Testis (tissue), 2 donors: ENCODE data around the gene AGAP1.

Experiments
- POLR2A ChIP-seq: fragments of 450-650 bp; IDR thresholded peaks from one replicate; pipeline ENCODE4 v1.6.1; 2017; ENCODE audit warnings: antibody characterized with exemption, mild to moderate bottlenecking, moderate library complexity
- TF ChIP-seq, protein P1 (sequence below), 3 experiments: fragments of 450-650 bp in 2 of 3; fragments of 200-600 bp in 1 of 3; sonication (generic) in 1 of 3; IDR thresholded peaks; one replicate each; pipeline ENCODE4 v1.5.1; 2016 to 2019; ENCODE audit warnings: antibody characterized with exemption in 3 of 3, mild to moderate bottlenecking in 2 of 3, moderate library complexity in 1 of 3

DNA sequence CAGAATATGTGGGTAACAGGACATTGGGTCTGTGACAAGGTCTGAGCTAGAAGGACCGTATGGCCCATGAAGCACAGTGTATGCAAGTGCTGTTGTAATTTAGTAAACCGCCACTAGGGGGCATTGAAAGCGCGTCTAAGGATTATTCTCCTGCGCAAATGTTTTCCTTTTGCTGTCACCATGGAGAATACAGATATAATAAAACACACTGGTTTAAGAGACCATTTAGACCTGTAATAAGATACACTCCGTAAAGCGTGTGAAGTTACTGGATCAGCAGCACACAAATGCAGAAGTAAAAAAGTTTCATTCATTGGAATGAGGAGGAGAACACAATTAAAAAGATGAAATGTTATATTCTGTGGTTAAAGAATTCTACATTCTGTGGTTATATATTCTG, 272.4 kb downstream of the AGAP1 start:
- TF ChIP-seq, protein P1, sequence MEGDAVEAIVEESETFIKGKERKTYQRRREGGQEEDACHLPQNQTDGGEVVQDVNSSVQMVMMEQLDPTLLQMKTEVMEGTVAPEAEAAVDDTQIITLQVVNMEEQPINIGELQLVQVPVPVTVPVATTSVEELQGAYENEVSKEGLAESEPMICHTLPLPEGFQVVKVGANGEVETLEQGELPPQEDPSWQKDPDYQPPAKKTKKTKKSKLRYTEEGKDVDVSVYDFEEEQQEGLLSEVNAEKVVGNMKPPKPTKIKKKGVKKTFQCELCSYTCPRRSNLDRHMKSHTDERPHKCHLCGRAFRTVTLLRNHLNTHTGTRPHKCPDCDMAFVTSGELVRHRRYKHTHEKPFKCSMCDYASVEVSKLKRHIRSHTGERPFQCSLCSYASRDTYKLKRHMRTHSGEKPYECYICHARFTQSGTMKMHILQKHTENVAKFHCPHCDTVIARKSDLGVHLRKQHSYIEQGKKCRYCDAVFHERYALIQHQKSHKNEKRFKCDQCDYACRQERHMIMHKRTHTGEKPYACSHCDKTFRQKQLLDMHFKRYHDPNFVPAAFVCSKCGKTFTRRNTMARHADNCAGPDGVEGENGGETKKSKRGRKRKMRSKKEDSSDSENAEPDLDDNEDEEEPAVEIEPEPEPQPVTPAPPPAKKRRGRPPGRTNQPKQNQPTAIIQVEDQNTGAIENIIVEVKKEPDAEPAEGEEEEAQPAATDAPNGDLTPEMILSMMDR (IDR thresholded peaks at IDR 0.05), result peak; percentile 74 to 100 (median 91)
- no peak for TF ChIP-seq POLR2A
